ENCODE measurements around the gene ZC2HC1B.

ZC2HC1B gene

DNA sequence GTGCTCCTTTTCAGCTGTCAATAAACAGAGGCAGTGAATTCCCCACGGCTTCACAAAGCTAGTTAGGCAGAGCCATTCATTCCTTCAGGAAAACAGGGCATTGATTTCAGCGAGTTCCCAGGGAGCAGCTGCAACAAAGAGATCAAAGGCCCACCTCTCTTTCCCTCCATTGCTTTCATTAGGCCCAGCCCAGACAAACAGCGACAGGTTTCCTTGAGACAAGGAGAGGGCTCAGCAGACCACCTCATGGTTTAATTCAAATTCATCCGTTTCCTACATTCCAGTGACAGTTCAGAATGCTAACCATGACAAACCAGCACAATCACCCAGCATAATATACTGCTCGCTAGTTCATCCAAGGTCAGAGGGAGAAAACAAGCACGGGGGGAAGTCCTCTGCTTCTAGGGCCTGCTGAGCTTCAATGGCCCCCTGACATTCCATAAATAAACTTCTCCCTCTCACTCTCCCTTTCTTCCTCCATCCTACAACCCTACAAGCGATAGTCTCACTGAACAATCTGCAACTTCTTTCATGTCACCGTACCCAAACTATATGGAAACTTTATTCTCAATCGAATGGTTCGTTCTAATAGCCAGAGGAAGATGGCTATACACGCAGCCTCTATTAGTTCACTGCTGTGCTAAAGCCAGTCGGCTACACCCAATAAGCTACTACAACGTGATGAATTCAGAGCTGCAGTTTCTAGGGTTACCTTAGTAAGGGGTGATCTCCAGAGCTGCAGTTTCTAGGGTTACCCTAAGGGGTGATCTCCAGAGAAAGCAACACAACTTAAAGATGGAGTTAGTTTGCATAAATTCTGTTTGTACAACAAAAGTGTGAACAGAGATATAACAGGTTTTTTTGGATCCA is 109.1 kb downstream of the ZC2HC1B start:
- TF ChIP-seq PRDM4 (tag by site-specific recombination; IDR thresholded peaks at IDR 0.05), result peak; percentile 82
- no peak for TF ChIP-seq GLIS1 (tag by site-specific recombination; IDR thresholded peaks at IDR 0.05)
- H3K9me3 ChIP-seq (ENCODE audit: control insufficient read depth, insufficient read depth, low read depth, low read length), result no peaks in the 10 kb centered on the region
- H3K27ac ChIP-seq (ENCODE audit: extremely low read depth, low read depth, low read length), result no peak overlapping the region
- CTCF ChIA-PET, result interaction anchor here (0.6 to 1.1 kb wide), 3 partner anchors 32 to 270 kb away, joined by 3 to 4 read pairs (median 3); no protein-coding TSS in a partner anchor
- H3K4me3 ChIP-seq (ENCODE audit: low read depth, low read length), result no peak overlapping the region
- peaks cover 6% of the 10 kb centered on the region; the same call in 1 of the 2 replicates for H3K4me1 ChIP-seq (ENCODE audit: control insufficient read depth, insufficient read depth, low read length)
- POLR2A ChIA-PET, result no interaction called here
- H3K36me3 ChIP-seq (ENCODE audit: control insufficient read depth in 2 of 2, insufficient read depth in 1 of 2, low read length in 2 of 2), result no peaks in the 10 kb centered on the region

DNA sequence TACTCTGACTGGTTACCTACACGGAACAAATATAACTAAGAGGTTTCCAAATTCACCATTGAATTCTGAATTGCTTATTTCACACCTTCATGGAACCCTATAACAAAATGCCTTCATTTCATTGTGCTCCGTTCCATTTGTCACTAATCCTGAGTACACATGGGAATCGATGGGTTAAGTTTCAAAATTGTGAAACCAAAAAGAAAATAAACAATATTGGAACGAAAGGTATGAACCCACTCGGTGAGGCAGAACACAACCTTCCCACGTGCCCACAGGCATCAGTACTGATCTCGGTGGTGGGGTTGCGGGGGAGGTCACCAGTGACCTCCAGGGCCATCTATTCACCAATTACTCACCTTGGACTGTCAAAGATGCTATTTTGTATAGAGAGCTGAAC is 109.8 kb downstream of the ZC2HC1B start:
- no peak overlapping the region for H3K27ac ChIP-seq (ENCODE audit: extremely low read depth, low read depth, low read length)
- H3K4me1 ChIP-seq (ENCODE audit: control insufficient read depth, insufficient read depth, low read length), result peaks cover 6% of the 10 kb centered on the region; the same call in 1 of the 2 replicates
- CTCF ChIA-PET, result interaction anchor here (0.6 to 1.1 kb wide), 3 partner anchors 33 to 270 kb away, joined by 3 to 4 read pairs (median 3); no protein-coding TSS in a partner anchor
- TF ChIP-seq ZNF792 (tag by site-specific recombination; IDR thresholded peaks at IDR 0.05) (no peak), GLIS1 (tag by site-specific recombination; IDR thresholded peaks at IDR 0.05) (no peak), KLF16 (tag by site-specific recombination; IDR thresholded peaks at IDR 0.05) (no peak), ZSCAN23 (tag by site-specific recombination; IDR thresholded peaks at IDR 0.05) (no peak), OSR2 (tag by site-specific recombination; IDR thresholded peaks at IDR 0.05) (no peak), ZNF121 (tag by site-specific recombination; IDR thresholded peaks at IDR 0.05) (no peak), ZNF561 (tag by site-specific recombination; IDR thresholded peaks at IDR 0.05; ENCODE audit: borderline replicate concordance) (no peak), KLF7 (tag by site-specific recombination; IDR thresholded peaks at IDR 0.05; ENCODE audit: borderline replicate concordance) (no peak), ZNF404 (tag by site-specific recombination; IDR thresholded peaks at IDR 0.05) (no peak), ZNF692 (tag by site-specific recombination; IDR thresholded peaks at IDR 0.05) (no peak)
- H3K9me3 ChIP-seq (ENCODE audit: control insufficient read depth, insufficient read depth, low read depth, low read length), result no peaks in the 10 kb centered on the region
- POLR2A ChIA-PET, result no interaction called here
- H3K4me3 ChIP-seq (ENCODE audit: low read depth, low read length), result no peak overlapping the region
- no peaks in the 10 kb centered on the region for H3K36me3 ChIP-seq (ENCODE audit: control insufficient read depth in 2 of 2, insufficient read depth in 1 of 2, low read length in 2 of 2)

DNA sequence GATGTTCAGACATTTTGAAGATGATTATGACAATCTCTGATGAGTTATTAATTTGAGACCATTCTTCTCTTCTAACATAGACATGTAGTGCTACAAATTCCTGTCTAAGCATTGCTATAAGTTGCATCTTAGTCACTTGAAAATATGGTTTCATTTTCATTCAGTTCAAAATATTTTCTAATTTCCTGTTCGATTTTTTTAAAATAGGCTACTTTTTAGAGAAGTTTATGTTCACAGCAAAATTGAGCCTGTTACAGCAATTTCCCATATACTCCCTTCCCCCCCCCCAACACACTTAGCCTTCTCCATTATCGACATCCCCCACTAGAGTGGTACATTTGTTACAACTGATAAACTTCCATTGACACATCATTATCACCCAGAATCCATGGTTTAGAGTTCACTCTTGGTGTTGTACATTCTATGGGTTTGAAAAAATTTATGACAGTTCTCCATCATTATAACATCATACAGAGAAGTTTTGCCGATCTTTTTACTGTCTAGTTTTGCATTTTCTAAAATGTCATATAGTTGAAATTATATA is 112.6 kb downstream of the ZC2HC1B start:
- no peaks in the 10 kb centered on the region for H3K9me3 ChIP-seq (ENCODE audit: control insufficient read depth, insufficient read depth, low read depth, low read length)
- CTCF ChIA-PET, result interaction anchor here (1.1 to 1.3 kb wide), 3 partner anchors 10 to 37 kb away, joined by 3 to 6 read pairs (median 3); no protein-coding TSS in a partner anchor
- no peaks in the 10 kb centered on the region for H3K36me3 ChIP-seq (ENCODE audit: control insufficient read depth in 2 of 2, insufficient read depth in 1 of 2, low read length in 2 of 2)
- POLR2A ChIA-PET, result no interaction called here
- no peak overlapping the region for H3K4me3 ChIP-seq (ENCODE audit: low read depth, low read length)
- no peak overlapping the region for H3K27ac ChIP-seq (ENCODE audit: extremely low read depth, low read depth, low read length)
- no peaks in the 10 kb centered on the region; the same call in 1 of the 2 replicates for H3K4me1 ChIP-seq (ENCODE audit: control insufficient read depth, insufficient read depth, low read length)
- TF ChIP-seq ZNF449 (tag by site-specific recombination; IDR thresholded peaks at IDR 0.05) (no peak), ZNF510 (tag by site-specific recombination; IDR thresholded peaks at IDR 0.05; ENCODE audit: insufficient replicate concordance) (no peak), ZNF23 (tag by site-specific recombination; IDR thresholded peaks at IDR 0.05; ENCODE audit: borderline replicate concordance) (no peak), ZNF146 (tag by site-specific recombination; IDR thresholded peaks at IDR 0.05) (no peak), ZNF266 (tag by site-specific recombination; IDR thresholded peaks at IDR 0.05; ENCODE audit: low read depth) (no peak)
- TF ChIP-seq, protein P1, sequence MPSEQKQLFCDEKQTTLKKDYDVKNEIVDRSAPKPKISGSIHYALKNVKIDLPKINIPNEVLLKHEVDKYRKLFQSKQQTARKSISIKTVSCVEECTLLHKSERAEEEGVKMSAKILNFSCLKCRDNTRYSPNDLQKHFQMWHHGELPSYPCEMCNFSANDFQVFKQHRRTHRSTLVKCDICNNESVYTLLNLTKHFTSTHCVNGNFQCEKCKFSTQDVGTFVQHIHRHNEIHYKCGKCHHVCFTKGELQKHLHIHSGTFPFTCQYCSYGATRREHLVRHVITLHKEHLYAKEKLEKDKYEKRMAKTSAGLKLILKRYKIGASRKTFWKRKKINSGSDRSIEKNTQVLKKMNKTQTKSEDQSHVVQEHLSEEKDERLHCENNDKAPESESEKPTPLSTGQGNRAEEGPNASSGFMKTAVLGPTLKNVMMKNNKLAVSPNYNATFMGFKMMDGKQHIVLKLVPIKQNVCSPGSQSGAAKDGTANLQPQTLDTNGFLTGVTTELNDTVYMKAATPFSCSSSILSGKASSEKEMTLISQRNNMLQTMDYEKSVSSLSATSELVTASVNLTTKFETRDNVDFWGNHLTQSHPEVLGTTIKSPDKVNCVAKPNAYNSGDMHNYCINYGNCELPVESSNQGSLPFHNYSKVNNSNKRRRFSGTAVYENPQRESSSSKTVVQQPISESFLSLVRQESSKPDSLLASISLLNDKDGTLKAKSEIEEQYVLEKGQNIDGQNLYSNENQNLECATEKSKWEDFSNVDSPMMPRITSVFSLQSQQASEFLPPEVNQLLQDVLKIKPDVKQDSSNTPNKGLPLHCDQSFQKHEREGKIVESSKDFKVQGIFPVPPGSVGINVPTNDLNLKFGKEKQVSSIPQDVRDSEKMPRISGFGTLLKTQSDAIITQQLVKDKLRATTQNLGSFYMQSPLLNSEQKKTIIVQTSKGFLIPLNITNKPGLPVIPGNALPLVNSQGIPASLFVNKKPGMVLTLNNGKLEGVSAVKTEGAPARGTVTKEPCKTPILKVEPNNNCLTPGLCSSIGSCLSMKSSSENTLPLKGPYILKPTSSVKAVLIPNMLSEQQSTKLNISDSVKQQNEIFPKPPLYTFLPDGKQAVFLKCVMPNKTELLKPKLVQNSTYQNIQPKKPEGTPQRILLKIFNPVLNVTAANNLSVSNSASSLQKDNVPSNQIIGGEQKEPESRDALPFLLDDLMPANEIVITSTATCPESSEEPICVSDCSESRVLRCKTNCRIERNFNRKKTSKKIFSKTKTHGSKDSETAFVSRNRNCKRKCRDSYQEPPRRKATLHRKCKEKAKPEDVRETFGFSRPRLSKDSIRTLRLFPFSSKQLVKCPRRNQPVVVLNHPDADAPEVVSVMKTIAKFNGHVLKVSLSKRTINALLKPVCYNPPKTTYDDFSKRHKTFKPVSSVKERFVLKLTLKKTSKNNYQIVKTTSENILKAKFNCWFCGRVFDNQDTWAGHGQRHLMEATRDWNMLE (tag by site-specific recombination; conservative IDR thresholded peaks at IDR 0.05; ENCODE audit: low read depth), result no peak

All from HEK293 (cell line).